ENCODE results near the gene FAM3A. TPM values are rescaled to one million over a fixed set of nuclear protein-coding genes. Genes with fewer than 3 reads are reported as not detected.

FAM3A gene
- total and polyA plus RNA-seq, 8 donors: 26.4 to 78.5 (median 36.7) TPM

GRCh38 chrX:154466907-154467306 lies 49.1 kb downstream of the FAM3A start:
- peak in 1 of 6 donors; percentile 74 for DNase-seq
- no peak for TF ChIP-seq CTCF (IDR thresholded peaks at IDR 0.05)
- peaks cover 0 to 7% (median 0%) of the 10 kb centered on the region in 3 donors for H3K36me3 ChIP-seq
- no peak for FAIRE-seq
- no peak for ATAC-seq
- H3K4me3 ChIP-seq: no peak overlapping the region
- intact Hi-C loops (cut with DNase I): no loop called here
- no peak overlapping the region for H3K27ac ChIP-seq
- no peaks in the 10 kb centered on the region for H3K9me3 ChIP-seq
- WGBS, 2 donors: 91 to 92% methylated on average over 13 to 15 of the region's 15 CpGs
- no peaks in the 10 kb centered on the region for H3K27me3 ChIP-seq
- no peaks in the 10 kb centered on the region for H3K4me1 ChIP-seq

- ATAC-seq: no peak
- Histone ChIP-seq H3K27me3 (no peaks in the 10 kb centered on the region), H3K4me1 (no peaks in the 10 kb centered on the region), H3K27ac (no peak overlapping the region), H3K36me3 (peaks cover 0 to 7% (median 0%) of the 10 kb centered on the region in 3 donors), H3K9me3 (no peaks in the 10 kb centered on the region), H3K4me3 (no peak overlapping the region)
- intact Hi-C loops (cut with DNase I): no loop called here
- FAIRE-seq: no peak
- peak in 1 of 6 donors; percentile 69 for DNase-seq
- no peak for TF ChIP-seq CTCF (IDR thresholded peaks at IDR 0.05)
- WGBS, 2 donors: 89 to 90% methylated on average over 30 to 32 of the region's 32 CpGs
Observed at GRCh38 chrX:154466036-154466435, 50.0 kb downstream of the FAM3A start.

- Histone ChIP-seq H3K27ac (no peak overlapping the region), H3K4me3 (no peak overlapping the region), H3K9me3 (no peaks in the 10 kb centered on the region), H3K27me3 (no peaks in the 10 kb centered on the region), H3K4me1 (no peaks in the 10 kb centered on the region), H3K36me3 (peaks cover 0 to 7% (median 0%) of the 10 kb centered on the region in 3 donors)
- intact Hi-C loops (cut with DNase I): no loop called here
- 88 to 90% methylated on average over 10 to 14 of the region's 14 CpGs for WGBS, 2 donors
- FAIRE-seq (no peak), ATAC-seq (no peak), DNase-seq (peak in 1 of 6 donors; percentile 57)
- no peak for TF ChIP-seq CTCF (IDR thresholded peaks at IDR 0.05)
Observed at GRCh38 chrX:154465601-154466000, 50.4 kb downstream of the FAM3A start.

- Histone ChIP-seq H3K27ac (no peak overlapping the region), H3K36me3 (peaks cover 0 to 7% (median 0%) of the 10 kb centered on the region in 3 donors), H3K4me3 (no peak overlapping the region), H3K9me3 (no peaks in the 10 kb centered on the region), H3K4me1 (no peaks in the 10 kb centered on the region), H3K27me3 (no peaks in the 10 kb centered on the region)
- WGBS, 2 donors: 93 to 95% methylated on average over 27 to 28 of the region's 28 CpGs
- intact Hi-C loops (cut with DNase I): no loop called here
- TF ChIP-seq CTCF (IDR thresholded peaks at IDR 0.05): no peak
- ATAC-seq (no peak), FAIRE-seq (no peak), DNase-seq (peak in 2 of 6 donors; percentile 12 to 72)
Observed at GRCh38 chrX:154464806-154465365, 51.1 kb downstream of the FAM3A start.

- no peak overlapping the region for H3K27ac ChIP-seq
- intact Hi-C loops (cut with DNase I): no loop called here
- no peak for FAIRE-seq
- no peak for ATAC-seq
- no peak for TF ChIP-seq CTCF (IDR thresholded peaks at IDR 0.05)
- H3K27me3 ChIP-seq: no peaks in the 10 kb centered on the region
- peak in 2 of 6 donors; percentile 26 to 69 for DNase-seq
- no peaks in the 10 kb centered on the region for H3K4me1 ChIP-seq
- H3K9me3 ChIP-seq: no peaks in the 10 kb centered on the region
- H3K36me3 ChIP-seq: peaks cover 0 to 7% (median 0%) of the 10 kb centered on the region in 3 donors
- no peak overlapping the region for H3K4me3 ChIP-seq
- WGBS, 2 donors: 88 to 94% methylated on average over 28 to 36 of the region's 36 CpGs
Observed at GRCh38 chrX:154463611-154464220, 52.3 kb downstream of the FAM3A start.
